ENCODE results near the gene SLC36A3.
"Not testable (repeated sequence)": the region's sequence is repeated elsewhere in the genome, so short reads cannot be mapped to it uniquely, and the experiment has no call there.

The SLC36A3 gene

DNA sequence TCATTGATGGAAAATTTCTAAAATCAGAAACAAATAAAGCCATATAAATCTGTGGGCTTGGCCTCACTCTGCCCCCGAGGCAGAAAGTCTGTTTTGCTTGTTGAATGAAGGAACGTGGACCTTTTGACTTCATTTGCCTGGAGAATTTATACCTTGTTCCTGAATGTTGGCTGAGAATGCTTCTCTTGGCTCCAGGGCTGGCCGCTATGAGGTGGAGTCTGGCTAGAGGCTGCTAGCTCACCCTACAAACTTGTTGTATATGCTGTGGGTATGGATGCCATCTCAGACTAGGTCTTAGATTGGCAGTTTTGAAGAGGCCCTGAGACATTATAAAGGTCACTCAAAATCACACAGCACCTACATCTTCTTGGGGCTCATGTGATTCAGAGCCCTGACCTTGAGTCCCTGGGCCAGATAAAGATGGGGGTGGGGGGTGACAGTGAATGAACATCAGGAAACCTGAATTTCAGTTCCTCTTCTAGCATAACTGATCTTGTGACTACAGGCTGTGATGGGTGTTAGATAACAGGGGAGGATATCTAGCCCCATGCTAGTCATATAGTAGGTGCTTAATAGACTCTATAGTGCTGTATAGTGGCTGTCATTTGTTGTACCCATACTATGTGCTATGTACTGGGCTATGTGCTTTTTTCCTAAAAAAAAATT is 47.8 kb downstream of the SLC36A3 start:
- TF ChIP-seq, protein P1, sequence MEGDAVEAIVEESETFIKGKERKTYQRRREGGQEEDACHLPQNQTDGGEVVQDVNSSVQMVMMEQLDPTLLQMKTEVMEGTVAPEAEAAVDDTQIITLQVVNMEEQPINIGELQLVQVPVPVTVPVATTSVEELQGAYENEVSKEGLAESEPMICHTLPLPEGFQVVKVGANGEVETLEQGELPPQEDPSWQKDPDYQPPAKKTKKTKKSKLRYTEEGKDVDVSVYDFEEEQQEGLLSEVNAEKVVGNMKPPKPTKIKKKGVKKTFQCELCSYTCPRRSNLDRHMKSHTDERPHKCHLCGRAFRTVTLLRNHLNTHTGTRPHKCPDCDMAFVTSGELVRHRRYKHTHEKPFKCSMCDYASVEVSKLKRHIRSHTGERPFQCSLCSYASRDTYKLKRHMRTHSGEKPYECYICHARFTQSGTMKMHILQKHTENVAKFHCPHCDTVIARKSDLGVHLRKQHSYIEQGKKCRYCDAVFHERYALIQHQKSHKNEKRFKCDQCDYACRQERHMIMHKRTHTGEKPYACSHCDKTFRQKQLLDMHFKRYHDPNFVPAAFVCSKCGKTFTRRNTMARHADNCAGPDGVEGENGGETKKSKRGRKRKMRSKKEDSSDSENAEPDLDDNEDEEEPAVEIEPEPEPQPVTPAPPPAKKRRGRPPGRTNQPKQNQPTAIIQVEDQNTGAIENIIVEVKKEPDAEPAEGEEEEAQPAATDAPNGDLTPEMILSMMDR (IDR thresholded peaks at IDR 0.05; ENCODE audit: insufficient read depth, low read length, poor library complexity, severe bottlenecking), result no peak
- no peaks in the 10 kb centered on the region for H3K27me3 ChIP-seq (replicated peaks; ENCODE audit: control insufficient read depth, insufficient read depth, low read length)
- peak overlapping the region; percentile 89 for H3K4me3 ChIP-seq (replicated peaks; ENCODE audit: low read depth, low read length)
- peak; percentile 60 for DNase-seq (ENCODE audit: extremely low read depth, insufficient read length)
- peaks cover 3% of the 10 kb centered on the region; the same call in 1 of the 2 replicates for H3K36me3 ChIP-seq (ENCODE audit: control insufficient read depth, insufficient read depth, low read length)

DNA sequence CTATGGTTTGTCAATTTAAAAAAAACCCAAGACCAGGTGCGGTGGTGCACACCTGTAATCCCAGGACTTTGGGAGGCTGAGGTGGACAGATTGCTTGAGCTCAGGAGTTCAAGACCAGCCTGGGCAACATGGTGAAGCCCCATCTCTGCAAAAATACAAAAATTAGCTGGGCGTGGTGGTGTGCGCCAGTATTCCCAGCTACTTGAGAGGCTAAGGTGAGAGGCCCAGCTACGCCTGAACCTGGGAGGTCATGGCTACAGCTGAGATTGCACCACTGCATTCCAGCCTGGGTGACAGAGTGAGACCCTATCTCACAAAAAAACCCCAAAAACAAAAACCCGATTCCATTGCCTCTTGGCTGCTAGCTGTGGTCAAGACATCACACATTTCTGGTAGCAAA is 48.6 kb downstream of the SLC36A3 start:
- H3K4me3 ChIP-seq (replicated peaks; ENCODE audit: low read depth, low read length), result peak overlapping the region; percentile 89
- H3K27me3 ChIP-seq (replicated peaks; ENCODE audit: control insufficient read depth, insufficient read depth, low read length); DNase-seq (ENCODE audit: extremely low read depth, insufficient read length); H3K36me3 ChIP-seq (ENCODE audit: control insufficient read depth, insufficient read depth, low read length): not testable (repeated sequence)

DNA sequence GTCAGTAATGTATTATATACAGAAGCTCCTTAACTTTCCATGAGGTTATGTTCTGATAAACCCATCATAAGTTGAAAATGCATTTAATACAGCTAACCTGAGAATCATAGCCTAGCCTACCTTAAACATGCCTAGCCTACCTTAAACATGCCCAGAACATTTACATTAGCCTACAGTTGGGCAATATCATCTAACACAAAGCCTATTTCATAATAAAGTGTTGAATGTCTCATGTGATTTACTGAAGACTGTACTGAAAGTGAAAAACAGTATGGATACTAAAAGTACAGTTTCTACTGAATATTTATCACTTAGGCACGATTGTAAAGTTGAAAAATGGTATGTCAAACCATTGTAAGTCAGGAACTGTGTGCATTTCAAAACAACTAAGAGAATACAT is 49.0 kb downstream of the SLC36A3 start:
- no peaks in the 10 kb centered on the region for H3K36me3 ChIP-seq (ENCODE audit: control insufficient read depth, insufficient read depth, low read length)
- no peaks in the 10 kb centered on the region for H3K27me3 ChIP-seq (replicated peaks; ENCODE audit: control insufficient read depth, insufficient read depth, low read length)
- no peak for DNase-seq (ENCODE audit: extremely low read depth, insufficient read length)
- peak overlapping the region; percentile 89 for H3K4me3 ChIP-seq (replicated peaks; ENCODE audit: low read depth, low read length)
- TF ChIP-seq, protein P1 (IDR thresholded peaks at IDR 0.05; ENCODE audit: insufficient read depth, low read length, poor library complexity, severe bottlenecking), result no peak

DNA sequence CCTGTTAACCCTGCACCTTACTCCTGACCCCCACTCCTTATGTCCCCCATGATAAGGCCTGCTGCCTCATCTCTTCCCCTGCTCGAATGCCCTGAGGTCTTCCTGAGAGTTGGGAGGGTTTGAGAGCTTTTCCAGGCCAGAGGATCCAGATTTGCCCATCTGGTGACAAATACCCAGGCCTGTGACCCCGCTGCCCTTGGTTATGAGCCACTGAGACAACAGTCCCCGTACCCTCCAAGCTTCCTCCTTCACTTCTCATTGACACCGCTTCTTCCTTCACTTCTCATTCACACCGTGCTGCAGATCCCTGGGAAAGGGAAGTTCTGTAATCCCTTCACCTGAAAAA is 50.0 kb downstream of the SLC36A3 start:
- TF ChIP-seq, protein P1 (IDR thresholded peaks at IDR 0.05; ENCODE audit: insufficient read depth, low read length, poor library complexity, severe bottlenecking), result no peak
- H3K36me3 ChIP-seq (ENCODE audit: control insufficient read depth, insufficient read depth, low read length), result no peaks in the 10 kb centered on the region
- H3K27me3 ChIP-seq (replicated peaks; ENCODE audit: control insufficient read depth, insufficient read depth, low read length), result no peaks in the 10 kb centered on the region
- peak overlapping the region; percentile 89 for H3K4me3 ChIP-seq (replicated peaks; ENCODE audit: low read depth, low read length)
- no peak for DNase-seq (ENCODE audit: extremely low read depth, insufficient read length)

DNA sequence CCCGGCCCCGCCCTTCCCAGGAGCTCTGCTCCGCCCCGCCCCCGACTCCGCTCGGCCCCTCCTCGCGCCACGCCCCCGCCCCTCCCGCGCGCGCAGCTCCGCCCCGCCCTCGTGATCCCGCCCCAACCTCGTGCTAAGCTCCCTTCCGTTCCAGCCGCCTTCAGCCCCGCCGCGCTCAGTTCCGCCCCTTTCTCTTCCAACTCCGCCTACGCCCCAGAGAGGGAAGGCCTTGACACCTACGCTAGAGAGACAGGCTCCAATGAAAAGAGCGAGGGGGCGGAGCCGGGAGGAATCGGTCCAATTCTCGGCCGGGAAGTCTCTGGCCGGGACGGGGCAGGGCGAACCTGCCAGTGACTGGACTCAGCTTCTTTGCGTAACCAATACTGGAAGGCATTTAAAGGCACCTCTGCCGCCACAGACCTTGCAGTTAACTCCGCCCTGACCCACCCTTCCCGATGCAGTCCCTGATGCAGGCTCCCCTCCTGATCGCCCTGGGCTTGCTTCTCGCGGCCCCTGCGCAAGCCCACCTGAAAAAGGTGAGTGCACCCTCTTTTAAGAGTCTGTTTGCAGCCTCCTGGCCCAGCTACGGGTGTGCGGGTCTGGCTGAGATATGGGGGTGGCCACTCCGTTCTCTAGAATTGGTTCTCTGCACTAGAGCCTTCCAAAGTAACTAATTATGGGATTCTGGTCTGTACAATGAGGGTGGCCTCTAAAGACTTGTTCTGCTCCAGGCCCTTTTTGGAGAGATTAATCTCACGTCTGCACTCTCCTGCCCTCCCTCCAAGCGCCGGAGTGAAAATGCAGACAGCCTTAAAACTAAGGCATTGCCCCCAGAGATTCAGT is 50.6 kb downstream of the SLC36A3 start, which contains the start of gene GM2A:
Gene GM2A (plus strand): TSS at position 424 of the 843 bp plus-strand sequence. CDS start 32 bp downstream, at position 456.
- TF ChIP-seq, protein P1 (IDR thresholded peaks at IDR 0.05; ENCODE audit: insufficient read depth, low read length, poor library complexity, severe bottlenecking), result no peak
- H3K27me3 ChIP-seq (replicated peaks; ENCODE audit: control insufficient read depth, insufficient read depth, low read length), result no peaks in the 10 kb centered on the region
- peak; percentile 99 for DNase-seq (ENCODE audit: extremely low read depth, insufficient read length)
- peak within 1 kb of the TSS; percentile 89 for H3K4me3 ChIP-seq (replicated peaks; ENCODE audit: low read depth, low read length)
- H3K36me3 ChIP-seq (ENCODE audit: control insufficient read depth, insufficient read depth, low read length), result no peaks in the 10 kb centered on the region

DNA sequence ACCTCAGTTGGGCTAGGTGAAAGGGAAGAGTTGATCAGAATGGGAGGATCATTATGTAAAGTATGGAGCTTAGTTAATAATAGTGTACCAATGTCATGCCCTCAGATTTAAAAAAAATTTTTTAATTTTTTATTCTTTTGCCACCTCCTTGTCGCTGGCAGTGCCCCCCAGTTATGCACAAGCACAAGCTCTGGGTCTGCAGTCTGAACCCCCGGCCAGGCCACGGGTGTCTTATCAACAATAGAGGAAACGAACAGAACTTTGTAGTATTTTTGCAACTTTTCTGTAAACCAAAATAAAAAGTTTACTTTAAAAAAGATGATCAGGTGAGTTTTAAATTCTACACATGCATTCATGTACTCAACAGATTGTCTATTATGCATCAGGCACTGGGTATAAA is 51.9 kb downstream of the SLC36A3 start:
- Histone ChIP-seq H3K4me3 (replicated peaks; ENCODE audit: low read depth, low read length) (no peak overlapping the region; the same call in 1 of the 2 replicates), H3K36me3 (ENCODE audit: control insufficient read depth, insufficient read depth, low read length) (no peaks in the 10 kb centered on the region), H3K27me3 (replicated peaks; ENCODE audit: control insufficient read depth, insufficient read depth, low read length) (no peaks in the 10 kb centered on the region)
- TF ChIP-seq, protein P1 (IDR thresholded peaks at IDR 0.05; ENCODE audit: insufficient read depth, low read length, poor library complexity, severe bottlenecking), result no peak
- no peak for DNase-seq (ENCODE audit: extremely low read depth, insufficient read length)

All from GM06990 (cell line).